ENCODE results near the gene MAST2. TPM values are rescaled to one million over a fixed set of nuclear protein-coding genes. Genes with fewer than 3 reads are reported as not detected.

The MAST2 gene
- total RNA-seq, 1 donor: 24.2 TPM

DNA sequence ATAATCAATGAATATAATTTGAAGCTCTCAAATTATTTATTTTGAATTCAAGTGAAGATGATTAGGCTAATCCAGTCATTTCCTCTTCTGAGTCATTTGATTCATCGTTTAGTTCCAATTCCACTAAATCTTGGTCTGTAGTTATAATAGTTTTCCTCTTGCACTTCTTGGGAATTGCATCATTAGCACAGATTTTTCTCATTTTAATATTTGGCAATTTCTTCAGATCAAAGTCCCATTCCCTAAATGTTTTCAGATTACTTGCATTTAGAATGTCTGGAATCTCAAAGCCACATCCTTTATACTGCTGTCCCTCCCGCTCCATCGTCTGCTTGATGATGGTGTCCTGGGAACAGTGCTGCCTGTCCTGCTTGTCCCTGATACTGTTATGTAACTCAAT lies 43.5 kb downstream of the MAST2 start:
- Histone ChIP-seq H2AFZ (ENCODE audit: low read length) (peak overlapping the region; percentile 50), H3K4me3 (ENCODE audit: insufficient read depth, low read length) (no peak overlapping the region), H4K20me1 (ENCODE audit: insufficient read depth, low read length) (peaks cover 3% of the 10 kb centered on the region), H3K9me3 (ENCODE audit: low read depth, low read length) (no peaks in the 10 kb centered on the region), H3K4me1 (ENCODE audit: insufficient read depth, low read length) (peaks cover 9% of the 10 kb centered on the region), H3K27ac (ENCODE audit: low read depth, low read length) (peak overlapping the region; percentile 54), H3K27me3 (ENCODE audit: insufficient read depth, low read length) (no peaks in the 10 kb centered on the region), H3K4me2 (ENCODE audit: insufficient read depth, low read length) (peak overlapping the region; percentile 46), H3K36me3 (ENCODE audit: insufficient read depth, low read length) (no peaks in the 10 kb centered on the region), H3K79me2 (ENCODE audit: insufficient read depth, low read length) (peaks cover 48% of the 10 kb centered on the region)
- TF ChIP-seq, protein P1, sequence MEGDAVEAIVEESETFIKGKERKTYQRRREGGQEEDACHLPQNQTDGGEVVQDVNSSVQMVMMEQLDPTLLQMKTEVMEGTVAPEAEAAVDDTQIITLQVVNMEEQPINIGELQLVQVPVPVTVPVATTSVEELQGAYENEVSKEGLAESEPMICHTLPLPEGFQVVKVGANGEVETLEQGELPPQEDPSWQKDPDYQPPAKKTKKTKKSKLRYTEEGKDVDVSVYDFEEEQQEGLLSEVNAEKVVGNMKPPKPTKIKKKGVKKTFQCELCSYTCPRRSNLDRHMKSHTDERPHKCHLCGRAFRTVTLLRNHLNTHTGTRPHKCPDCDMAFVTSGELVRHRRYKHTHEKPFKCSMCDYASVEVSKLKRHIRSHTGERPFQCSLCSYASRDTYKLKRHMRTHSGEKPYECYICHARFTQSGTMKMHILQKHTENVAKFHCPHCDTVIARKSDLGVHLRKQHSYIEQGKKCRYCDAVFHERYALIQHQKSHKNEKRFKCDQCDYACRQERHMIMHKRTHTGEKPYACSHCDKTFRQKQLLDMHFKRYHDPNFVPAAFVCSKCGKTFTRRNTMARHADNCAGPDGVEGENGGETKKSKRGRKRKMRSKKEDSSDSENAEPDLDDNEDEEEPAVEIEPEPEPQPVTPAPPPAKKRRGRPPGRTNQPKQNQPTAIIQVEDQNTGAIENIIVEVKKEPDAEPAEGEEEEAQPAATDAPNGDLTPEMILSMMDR (IDR thresholded peaks at IDR 0.05; ENCODE audit: extremely low read depth, low read depth, low read length): no peak
- DNase-seq (ENCODE audit: insufficient read length, low spot score, missing footprints): peak; percentile 47

DNA sequence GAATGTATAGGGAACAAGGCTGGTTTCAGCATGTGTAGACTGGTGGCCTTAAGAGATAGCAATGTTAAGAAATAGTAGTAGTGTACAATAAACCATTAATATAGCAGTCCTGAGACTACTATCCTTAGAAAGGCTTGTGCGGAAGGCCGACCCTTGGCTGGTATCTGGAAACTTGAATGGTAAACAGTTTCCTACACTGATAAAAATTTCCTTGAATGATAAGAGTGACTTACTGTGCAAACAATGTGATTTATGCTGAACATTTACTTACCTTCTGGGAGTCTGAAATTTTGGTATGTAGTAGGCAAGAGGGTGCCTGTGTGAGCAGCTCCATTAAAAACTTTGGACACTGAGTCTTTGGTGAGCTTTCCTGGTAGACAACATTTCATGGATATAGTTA lies 44.7 kb downstream of the MAST2 start:
- H3K79me2 ChIP-seq (ENCODE audit: insufficient read depth, low read length): peaks cover 48% of the 10 kb centered on the region
- TF ChIP-seq, protein P1 (IDR thresholded peaks at IDR 0.05; ENCODE audit: extremely low read depth, low read depth, low read length): no peak
- DNase-seq (ENCODE audit: insufficient read length, low spot score, missing footprints): no peak

DNA sequence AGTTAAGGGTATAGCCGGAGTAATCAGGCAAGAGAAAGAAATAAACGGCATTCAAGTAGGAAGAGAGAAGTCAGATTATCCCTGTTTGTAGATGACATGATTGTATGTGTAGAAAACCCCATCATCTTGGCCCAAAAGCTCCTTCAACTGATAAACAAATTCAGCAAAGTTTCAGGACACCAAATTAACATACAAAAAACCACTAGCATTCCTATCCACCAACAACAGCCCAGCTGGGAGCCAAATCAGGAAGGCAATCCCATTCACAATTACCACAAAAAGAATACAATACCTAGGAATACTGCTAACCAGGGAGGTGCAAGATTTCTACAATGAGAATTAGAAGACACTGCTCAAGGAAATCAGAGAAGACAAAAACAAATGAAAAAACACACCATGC lies 45.3 kb downstream of the MAST2 start:
- no peaks in the 10 kb centered on the region for H3K9me3 ChIP-seq (ENCODE audit: low read depth, low read length)
- peaks cover 3% of the 10 kb centered on the region for H4K20me1 ChIP-seq (ENCODE audit: insufficient read depth, low read length)
- no peak overlapping the region for H3K4me3 ChIP-seq (ENCODE audit: insufficient read depth, low read length)
- no peak for DNase-seq (ENCODE audit: insufficient read length, low spot score, missing footprints)
- peaks cover 5% of the 10 kb centered on the region for H3K4me1 ChIP-seq (ENCODE audit: insufficient read depth, low read length)
- no peak overlapping the region for H3K27ac ChIP-seq (ENCODE audit: low read depth, low read length)
- H3K4me2 ChIP-seq (ENCODE audit: insufficient read depth, low read length): no peak overlapping the region
- no peaks in the 10 kb centered on the region for H3K27me3 ChIP-seq (ENCODE audit: insufficient read depth, low read length)
- H3K36me3 ChIP-seq (ENCODE audit: insufficient read depth, low read length): no peaks in the 10 kb centered on the region
- TF ChIP-seq, protein P1 (IDR thresholded peaks at IDR 0.05; ENCODE audit: extremely low read depth, low read depth, low read length): no peak
- H3K79me2 ChIP-seq (ENCODE audit: insufficient read depth, low read length): peaks cover 51% of the 10 kb centered on the region
- no peak overlapping the region for H2AFZ ChIP-seq (ENCODE audit: low read length)

More for the DNA sequence above, 44.7 kb downstream of the MAST2 start:
- Histone ChIP-seq H4K20me1 (ENCODE audit: insufficient read depth, low read length) (peaks cover 3% of the 10 kb centered on the region), H3K4me2 (ENCODE audit: insufficient read depth, low read length) (no peak overlapping the region), H2AFZ (ENCODE audit: low read length) (no peak overlapping the region), H3K9me3 (ENCODE audit: low read depth, low read length) (no peaks in the 10 kb centered on the region), H3K36me3 (ENCODE audit: insufficient read depth, low read length) (no peaks in the 10 kb centered on the region), H3K4me1 (ENCODE audit: insufficient read depth, low read length) (peaks cover 9% of the 10 kb centered on the region), H3K27ac (ENCODE audit: low read depth, low read length) (no peak overlapping the region), H3K4me3 (ENCODE audit: insufficient read depth, low read length) (no peak overlapping the region), H3K27me3 (ENCODE audit: insufficient read depth, low read length) (no peaks in the 10 kb centered on the region)

DNA sequence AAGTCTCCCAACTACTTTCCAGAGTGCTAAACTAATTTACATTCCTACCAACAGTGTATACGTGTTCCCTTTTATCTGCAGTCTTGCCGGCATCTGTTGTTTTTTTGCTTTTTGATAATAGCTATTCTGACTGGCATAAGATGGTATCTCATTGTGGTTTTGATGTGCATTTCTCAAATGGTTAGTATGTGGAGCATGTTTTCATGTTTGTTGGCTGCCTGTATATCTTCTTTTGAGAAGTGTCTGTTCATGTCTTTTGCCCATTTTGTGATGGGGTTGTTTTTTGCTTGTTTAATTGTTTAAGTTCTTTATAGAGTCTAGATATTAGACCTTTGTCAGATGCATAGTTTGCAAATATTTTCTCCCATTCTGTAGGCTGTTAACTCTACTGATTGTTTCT lies 46.6 kb downstream of the MAST2 start:
- Histone ChIP-seq H3K27me3 (ENCODE audit: insufficient read depth, low read length) (no peaks in the 10 kb centered on the region), H3K79me2 (ENCODE audit: insufficient read depth, low read length) (peaks cover 57% of the 10 kb centered on the region), H3K4me2 (ENCODE audit: insufficient read depth, low read length) (no peak overlapping the region), H3K27ac (ENCODE audit: low read depth, low read length) (no peak overlapping the region), H4K20me1 (ENCODE audit: insufficient read depth, low read length) (peaks cover 3% of the 10 kb centered on the region), H3K4me3 (ENCODE audit: insufficient read depth, low read length) (no peak overlapping the region), H3K36me3 (ENCODE audit: insufficient read depth, low read length) (no peaks in the 10 kb centered on the region), H3K9me3 (ENCODE audit: low read depth, low read length) (no peaks in the 10 kb centered on the region), H3K4me1 (ENCODE audit: insufficient read depth, low read length) (peaks cover 5% of the 10 kb centered on the region), H2AFZ (ENCODE audit: low read length) (no peak overlapping the region)
- TF ChIP-seq, protein P1 (IDR thresholded peaks at IDR 0.05; ENCODE audit: extremely low read depth, low read depth, low read length): no peak
- DNase-seq (ENCODE audit: insufficient read length, low spot score, missing footprints): no peak
